ENCODE measurements around the gene PTOV1.

GRCh38 chr19:49833599-49833998 lies 17.4 kb upstream of the PTOV1 start:
- no peak for TF ChIP-seq CTCF (IDR thresholded peaks at IDR 0.05)
- no peak for TF ChIP-seq POLR2A (IDR thresholded peaks at IDR 0.05)
- no peak for TF ChIP-seq EP300 (IDR thresholded peaks at IDR 0.05)
